PFSK-1 (cell line): ENCODE data around the gene C8G.

ENCODE experiments used
- FOXP2 ChIP-seq: optimal IDR thresholded peaks from 2 replicates; pipeline ENCODE3; 2011; ENCODE audit warnings: borderline replicate concordance, control low read depth, inconsistent platforms; ENCODE audit not compliant: insufficient read depth; ENCODE audit errors: extremely low read length, extremely low read depth
- POLR2AphosphoS5 ChIP-seq: IDR thresholded peaks from 2 replicates; pipeline ENCODE4 v1.6.1; 2012; ENCODE audit warnings: low read depth, mild to moderate bottlenecking, control low read depth, low read length, moderate library complexity
- REST ChIP-seq, 2 experiments: IDR thresholded peaks; 2 replicates each; pipeline versions ENCODE4 v1.6.1 to v1.8.0; 2011 to 2012; ENCODE audit warnings: low read depth in 2 of 2, low read length in 2 of 2, control low read depth in 1 of 2, inconsistent platforms in 1 of 2, mild to moderate bottlenecking in 1 of 2, moderate library complexity in 1 of 2; ENCODE audit not compliant: insufficient read depth in 1 of 2
- SIN3A ChIP-seq: IDR thresholded peaks from 2 replicates; pipeline ENCODE4 v1.6.1; 2012; ENCODE audit warnings: mild to moderate bottlenecking, low read length, moderate library complexity, borderline replicate concordance; ENCODE audit not compliant: insufficient read depth
- TAF1 ChIP-seq: IDR thresholded peaks from 2 replicates; pipeline ENCODE4 v1.6.1; 2012; ENCODE audit warnings: low read length, control low read depth, borderline replicate concordance; ENCODE audit not compliant: insufficient read depth

Gene C8G

GRCh38 chr9:136928591-136928990 is 16.5 kb upstream of the C8G start:
- no peak for TF ChIP-seq FOXP2
- no peak for TF ChIP-seq REST (IDR thresholded peaks at IDR 0.05; ENCODE audit: insufficient read depth in 1 of 2, low read depth in 2 of 2, low read length in 2 of 2)
- no peak for TF ChIP-seq POLR2AphosphoS5
- TF ChIP-seq TAF1: no peak

- no peak for TF ChIP-seq POLR2AphosphoS5
- no peak for TF ChIP-seq REST (IDR thresholded peaks at IDR 0.05; ENCODE audit: insufficient read depth in 1 of 2, low read depth in 2 of 2, low read length in 2 of 2)
- no peak for TF ChIP-seq SIN3A
- TF ChIP-seq FOXP2: no peak
- no peak for TF ChIP-seq TAF1
These were observed 15.0 kb upstream of the C8G start for GRCh38 chr9:136930014-136930413.

- TF ChIP-seq FOXP2: no peak
- no peak for TF ChIP-seq POLR2AphosphoS5
- TF ChIP-seq SIN3A: no peak
- no peak for TF ChIP-seq REST (IDR thresholded peaks at IDR 0.05; ENCODE audit: insufficient read depth in 1 of 2, low read depth in 2 of 2, low read length in 2 of 2)
- TF ChIP-seq TAF1: no peak
These were observed 13.4 kb upstream of the C8G start for GRCh38 chr9:136931611-136932130.

- TF ChIP-seq SIN3A: no peak
- TF ChIP-seq TAF1: no peak
- no peak for TF ChIP-seq FOXP2
- TF ChIP-seq POLR2AphosphoS5: no peak
- TF ChIP-seq REST (IDR thresholded peaks at IDR 0.05; ENCODE audit: insufficient read depth in 1 of 2, low read depth in 2 of 2, low read length in 2 of 2): no peak
These were observed 10.8 kb upstream of the C8G start for GRCh38 chr9:136934277-136934676.

- TF ChIP-seq POLR2AphosphoS5 (no peak), TAF1 (no peak), SIN3A (no peak), FOXP2 (no peak)
These were observed 9.4 kb upstream of the C8G start for GRCh38 chr9:136935651-136936050.
